Embryonic facial prominence (tissue), 1 donor: ENCODE results near the gene NUDT4.

ENCODE experiments used
- DNase-seq: peaks from one replicate; pipeline ENCODE4 v3.0.0-alpha.2; 2016; ENCODE audit errors: extremely low spot score

NUDT4 gene

GRCh38 chr12:93377252-93378195 lies at the start of gene NUDT4:
TSS of gene NUDT4 (plus strand) at chr12:93377925. CDS start at chr12:93378323, 398 bp downstream.
- peak; percentile 83 for DNase-seq

GRCh38 chr12:93333054-93333453 lies 44.7 kb upstream of the NUDT4 start:
- no peak for DNase-seq

GRCh38 chr12:93333828-93334227 lies 43.9 kb upstream of the NUDT4 start:
- DNase-seq: no peak

- DNase-seq: no peak
Measured at GRCh38 chr12:93335603-93336162, 42.0 kb upstream of the NUDT4 start.

- DNase-seq: no peak
Measured at GRCh38 chr12:93336291-93336741, 41.4 kb upstream of the NUDT4 start.

- no peak for DNase-seq
Measured at GRCh38 chr12:93338598-93338997, 39.1 kb upstream of the NUDT4 start.

- no peak for DNase-seq
Measured at GRCh38 chr12:93339695-93340094, 38.0 kb upstream of the NUDT4 start.

- DNase-seq: no peak
Measured at GRCh38 chr12:93341409-93342049, 36.2 kb upstream of the NUDT4 start.

- DNase-seq: no peak
Measured at GRCh38 chr12:93347054-93347785, 30.5 kb upstream of the NUDT4 start.

- no peak for DNase-seq
Measured at GRCh38 chr12:93348575-93349435, 28.9 kb upstream of the NUDT4 start.

GRCh38 chr12:93351726-93352125 lies 26.0 kb upstream of the NUDT4 start:
- DNase-seq: no peak

GRCh38 chr12:93352321-93352720 lies 25.4 kb upstream of the NUDT4 start:
- DNase-seq: no peak

GRCh38 chr12:93356214-93356613 lies 21.5 kb upstream of the NUDT4 start:
- no peak for DNase-seq

GRCh38 chr12:93358058-93358457 lies 19.7 kb upstream of the NUDT4 start:
- no peak for DNase-seq

- DNase-seq: no peak
Measured at GRCh38 chr12:93358821-93359220, 18.9 kb upstream of the NUDT4 start.

GRCh38 chr12:93360688-93361087 lies 17.0 kb upstream of the NUDT4 start:
- DNase-seq: no peak

GRCh38 chr12:93361151-93361919 lies 16.4 kb upstream of the NUDT4 start:
- DNase-seq: no peak

GRCh38 chr12:93363841-93364297 lies 13.9 kb upstream of the NUDT4 start:
- no peak for DNase-seq

GRCh38 chr12:93365616-93366405 lies 11.9 kb upstream of the NUDT4 start:
- DNase-seq: no peak
